Left ventricle myocardium inferior (tissue), 1 donor: ENCODE measurements around the gene NOTCH2. TPM values are rescaled to one million over a fixed set of nuclear protein-coding genes. Genes with fewer than 3 reads are reported as not detected.

ENCODE experiments used
- DNase-seq: peaks from one replicate; pipeline ENCODE4 v3.0.0-alpha.2; 2020
- H3K27ac ChIP-seq: fragments of 200-600 bp; replicated peaks from 2 replicates; pipeline ENCODE4 v1.8.0; 2021
- H3K27me3 ChIP-seq: fragments of 200-600 bp; 2 replicates; pipeline ENCODE4 v1.8.0; 2021; ENCODE audit warnings: low read depth
- H3K36me3 ChIP-seq: fragments of 200-600 bp; 2 replicates; pipeline ENCODE4 v1.8.0; 2021
- H3K4me1 ChIP-seq: fragments of 200-600 bp; 2 replicates; pipeline ENCODE4 v1.8.0; 2021
- H3K4me3 ChIP-seq: fragments of 200-600 bp; 2 replicates; pipeline ENCODE4 v1.8.0; 2021; ENCODE audit warnings: mild to moderate bottlenecking, moderate library complexity
- H3K9me3 ChIP-seq: fragments of 200-600 bp; replicated peaks from 2 replicates; pipeline ENCODE4 v1.8.0; 2021
- CTCF ChIP-seq: fragments of 200-600 bp; IDR thresholded peaks from 2 replicates; pipeline ENCODE4 v1.8.0; 2021; ENCODE audit warnings: antibody characterized with exemption, mild to moderate bottlenecking, borderline replicate concordance
- intact Hi-C: fragments of 100-400 bp; cut with micrococcal nuclease; formaldehyde crosslinking; loops from one replicate; pipeline ENCODE4 v1.11.0; 2022
- total RNA-seq: library from RNA; stranded (reverse); fragmentation: NEBNext Ultra II Directional; extraction: Animal tissue kit (Norgen Biotek cat#: 25700); gene quantifications from one replicate; pipeline ENCODE4 v1.2.1, GENCODE V29; 2021
- donor health status: DM: no; HTN: yes; CAD: no; lungs with severe emphysema.

The NOTCH2 gene
- total RNA-seq, 1 donor from 2014 or later, result 16.1 TPM

GRCh38 chr1:119887427-119887826 is 182.0 kb downstream of the NOTCH2 start:
- Histone ChIP-seq H3K27ac (no peak overlapping the region), H3K9me3 (peaks cover 14% of the 10 kb centered on the region), H3K27me3 (peaks cover 15% of the 10 kb centered on the region), H3K4me1 (no peaks in the 10 kb centered on the region), H3K4me3 (no peak overlapping the region), H3K36me3 (no peaks in the 10 kb centered on the region)
- TF ChIP-seq CTCF, result no peak
- intact Hi-C loops, result no loop called here
- DNase-seq, result no peak

- Histone ChIP-seq H3K27ac (no peak overlapping the region), H3K4me1 (no peaks in the 10 kb centered on the region), H3K9me3 (peaks cover 14% of the 10 kb centered on the region), H3K27me3 (peaks cover 15% of the 10 kb centered on the region), H3K4me3 (no peak overlapping the region), H3K36me3 (no peaks in the 10 kb centered on the region)
- DNase-seq, result peak; percentile 37
- intact Hi-C loops, result no loop called here
- peak; percentile 75 for TF ChIP-seq CTCF
Measured at GRCh38 chr1:119885903-119886783, 183.3 kb downstream of the NOTCH2 start.

GRCh38 chr1:119884711-119885110 is 184.8 kb downstream of the NOTCH2 start:
- peaks cover 15% of the 10 kb centered on the region for H3K27me3 ChIP-seq
- H3K36me3 ChIP-seq, result no peaks in the 10 kb centered on the region
- no peak for DNase-seq
- H3K4me1 ChIP-seq, result no peaks in the 10 kb centered on the region
- H3K9me3 ChIP-seq, result peaks cover 14% of the 10 kb centered on the region
- intact Hi-C loops, result no loop called here
- H3K4me3 ChIP-seq, result no peak overlapping the region
- no peak for TF ChIP-seq CTCF
- H3K27ac ChIP-seq, result no peak overlapping the region

- no peak for DNase-seq
- intact Hi-C loops, result no loop called here
- TF ChIP-seq CTCF, result no peak
- Histone ChIP-seq H3K9me3 (peaks cover 11% of the 10 kb centered on the region), H3K4me3 (no peak overlapping the region), H3K36me3 (no peaks in the 10 kb centered on the region), H3K27me3 (peaks cover 21% of the 10 kb centered on the region), H3K4me1 (no peaks in the 10 kb centered on the region), H3K27ac (no peak overlapping the region)
Measured at GRCh38 chr1:119883826-119884225, 185.6 kb downstream of the NOTCH2 start.

GRCh38 chr1:119882132-119883049 is 187.1 kb downstream of the NOTCH2 start:
- TF ChIP-seq CTCF, result no peak
- peaks cover 25% of the 10 kb centered on the region for H3K27me3 ChIP-seq
- H3K9me3 ChIP-seq, result no peaks in the 10 kb centered on the region

More at GRCh38 chr1:119882132-119883049, 187.1 kb downstream of the NOTCH2 start:
- no peak for DNase-seq
- no peaks in the 10 kb centered on the region for H3K36me3 ChIP-seq
- no peak overlapping the region for H3K4me3 ChIP-seq
- H3K27ac ChIP-seq, result no peak overlapping the region
- no peaks in the 10 kb centered on the region for H3K4me1 ChIP-seq
- intact Hi-C loops, result no loop called here
